GM12873 (cell line): ENCODE data around the gene CPVL.

ENCODE experiments used
- TF ChIP-seq, protein P1 (sequence below): IDR thresholded peaks from 2 replicates; pipeline ENCODE4 v1.5.1; 2012; ENCODE audit warnings: low read depth, mild to moderate bottlenecking, moderate library complexity, low read length, control low read depth; ENCODE audit not compliant: insufficient read depth; ENCODE audit errors: missing control alignments

The CPVL gene

DNA sequence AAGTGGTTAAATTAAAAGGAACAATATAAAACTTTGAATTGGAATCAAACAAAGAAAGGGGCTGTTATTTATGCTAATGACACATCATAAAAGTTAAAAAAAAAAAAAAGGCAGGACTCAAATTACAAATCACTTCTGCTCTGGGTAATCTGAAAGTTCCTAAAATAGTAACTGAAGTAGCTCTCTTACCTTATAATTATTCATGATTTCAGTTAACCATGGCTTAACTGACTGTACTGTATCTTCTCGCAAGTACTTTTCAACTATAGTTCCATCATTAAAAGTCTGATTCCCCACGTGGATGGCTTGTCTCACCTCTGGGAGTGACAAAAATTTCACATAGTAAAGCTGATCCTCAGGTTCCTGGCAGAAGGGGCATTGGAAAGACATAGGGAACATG, 82.5 kb downstream of the CPVL start:
- TF ChIP-seq, protein P1, sequence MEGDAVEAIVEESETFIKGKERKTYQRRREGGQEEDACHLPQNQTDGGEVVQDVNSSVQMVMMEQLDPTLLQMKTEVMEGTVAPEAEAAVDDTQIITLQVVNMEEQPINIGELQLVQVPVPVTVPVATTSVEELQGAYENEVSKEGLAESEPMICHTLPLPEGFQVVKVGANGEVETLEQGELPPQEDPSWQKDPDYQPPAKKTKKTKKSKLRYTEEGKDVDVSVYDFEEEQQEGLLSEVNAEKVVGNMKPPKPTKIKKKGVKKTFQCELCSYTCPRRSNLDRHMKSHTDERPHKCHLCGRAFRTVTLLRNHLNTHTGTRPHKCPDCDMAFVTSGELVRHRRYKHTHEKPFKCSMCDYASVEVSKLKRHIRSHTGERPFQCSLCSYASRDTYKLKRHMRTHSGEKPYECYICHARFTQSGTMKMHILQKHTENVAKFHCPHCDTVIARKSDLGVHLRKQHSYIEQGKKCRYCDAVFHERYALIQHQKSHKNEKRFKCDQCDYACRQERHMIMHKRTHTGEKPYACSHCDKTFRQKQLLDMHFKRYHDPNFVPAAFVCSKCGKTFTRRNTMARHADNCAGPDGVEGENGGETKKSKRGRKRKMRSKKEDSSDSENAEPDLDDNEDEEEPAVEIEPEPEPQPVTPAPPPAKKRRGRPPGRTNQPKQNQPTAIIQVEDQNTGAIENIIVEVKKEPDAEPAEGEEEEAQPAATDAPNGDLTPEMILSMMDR, result no peak

DNA sequence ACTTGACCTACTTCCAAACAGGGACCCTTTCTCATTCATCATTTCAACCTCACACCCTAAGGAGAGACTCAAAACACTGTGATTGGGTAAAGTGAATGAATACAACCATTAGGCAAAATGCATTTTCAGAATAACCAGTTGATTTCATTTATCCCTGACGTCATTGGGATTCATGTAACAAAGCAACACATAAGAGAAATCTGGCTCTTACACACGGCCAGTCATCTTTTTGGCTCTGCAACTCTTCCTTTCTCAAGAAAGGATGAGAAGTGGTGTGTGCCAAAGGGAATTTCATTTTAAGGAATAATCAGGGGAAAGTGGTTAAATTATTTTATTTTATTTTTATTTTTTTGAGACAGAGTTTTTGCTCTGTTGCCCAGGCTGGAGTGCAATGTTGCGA, 83.1 kb downstream of the CPVL start:
- TF ChIP-seq, protein P1, result no peak

DNA sequence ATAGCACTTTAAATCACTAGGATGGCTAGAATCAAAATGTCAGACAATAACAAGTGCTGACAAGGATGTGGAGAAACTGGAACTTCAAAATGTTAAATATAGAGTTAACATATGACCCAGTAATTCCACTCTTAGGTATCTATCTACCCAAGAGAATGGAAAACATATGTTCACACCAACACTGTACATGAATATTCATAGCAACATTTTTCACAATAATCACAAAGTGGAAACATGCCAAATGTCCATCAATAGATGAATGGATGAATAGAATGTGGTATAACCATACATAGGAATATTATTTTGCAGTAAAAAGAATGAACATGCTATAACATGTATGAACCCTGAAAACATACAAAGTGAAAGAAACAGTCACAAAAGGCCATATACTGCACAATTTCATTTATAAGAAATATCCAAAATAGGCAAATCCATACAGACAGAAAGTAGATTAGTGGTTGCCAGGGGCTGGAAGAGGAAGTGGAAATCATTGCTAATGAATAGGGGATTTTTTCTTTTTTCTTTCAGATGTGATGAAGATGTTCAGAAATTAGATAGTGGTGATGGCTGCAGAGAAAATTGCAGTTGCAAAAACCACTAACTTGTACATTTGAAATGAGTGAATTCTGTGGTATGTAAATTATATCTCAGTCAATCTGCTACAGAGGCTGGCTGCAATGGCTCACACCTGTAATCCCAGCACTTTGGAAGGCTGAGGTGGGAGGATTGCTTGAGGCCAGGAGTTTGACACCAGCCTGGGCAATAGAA, 93.0 kb downstream of the CPVL start:
- TF ChIP-seq, protein P1, result no peak

DNA sequence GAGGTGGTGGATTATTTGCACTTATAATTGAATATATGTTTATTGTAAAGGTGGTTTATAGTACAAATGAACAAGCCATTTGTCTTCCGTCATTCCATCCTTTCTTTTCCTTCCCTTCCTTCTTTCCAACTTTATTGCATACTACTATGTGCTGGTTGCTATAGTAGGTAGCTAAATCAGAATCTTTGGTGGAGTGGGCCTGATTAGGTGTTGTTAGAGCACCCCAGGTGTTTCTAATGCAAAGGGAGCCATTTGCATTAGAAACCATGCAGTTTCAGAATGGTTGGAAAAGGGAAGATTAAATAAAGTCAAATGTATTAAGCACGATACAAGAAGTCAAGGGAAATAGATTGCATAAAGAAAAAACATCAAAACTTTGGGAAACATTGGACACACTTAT, 99.4 kb downstream of the CPVL start:
- TF ChIP-seq, protein P1, result no peak

DNA sequence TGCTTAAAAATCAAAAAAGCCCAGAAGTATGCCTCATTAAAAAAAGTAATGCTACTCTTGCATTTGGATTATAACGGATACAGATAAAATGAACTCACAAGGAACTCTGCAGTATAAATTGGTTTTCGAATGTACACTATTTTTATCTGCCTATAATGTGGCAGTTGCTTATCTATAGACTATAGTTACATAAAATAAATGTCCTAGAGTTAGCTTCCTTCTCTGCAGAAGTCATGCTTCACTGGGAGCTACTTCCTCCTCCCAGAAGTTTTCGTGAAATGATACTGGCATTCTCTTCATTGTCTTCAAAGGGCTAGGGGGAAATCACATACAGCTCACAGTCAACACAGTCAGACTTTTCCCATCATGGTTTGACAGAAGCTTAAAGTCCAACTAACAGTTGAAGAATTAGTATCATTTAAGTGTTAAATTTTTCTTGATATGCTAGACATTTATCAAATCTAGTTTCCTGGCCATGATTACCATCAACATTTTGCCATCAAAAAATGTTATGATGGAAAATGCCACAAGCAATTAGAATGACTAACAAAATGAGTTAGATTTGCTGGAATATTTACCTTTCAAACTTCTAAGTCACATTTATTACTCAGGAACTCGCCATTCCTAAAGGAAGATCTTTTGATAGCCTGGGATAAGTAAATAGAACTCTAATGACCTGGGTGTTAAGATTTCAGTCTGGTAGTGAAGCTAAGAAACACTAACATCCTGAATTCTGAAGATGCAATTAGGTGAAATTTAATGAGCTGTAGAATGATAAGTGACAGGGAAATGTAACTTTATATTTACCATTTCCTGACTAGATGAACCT, 100.9 kb downstream of the CPVL start:
- TF ChIP-seq, protein P1, result no peak

DNA sequence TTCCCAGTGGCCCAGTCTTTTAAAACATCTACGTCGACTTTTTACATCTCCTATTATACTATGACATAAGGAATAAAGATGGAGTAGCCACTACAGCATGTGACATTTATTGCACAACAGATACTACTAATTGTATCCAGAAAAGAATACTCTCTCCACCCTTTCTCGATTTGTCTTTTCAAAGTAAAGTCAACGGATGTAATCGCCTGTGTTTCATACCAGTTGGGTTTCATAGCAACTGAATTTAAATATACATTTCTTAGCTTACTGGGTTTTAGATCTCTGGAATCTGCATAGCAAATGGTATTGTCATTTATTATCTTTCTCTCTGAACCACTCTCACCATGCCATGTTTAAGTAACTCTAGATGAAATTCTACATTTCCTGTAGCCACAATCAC, 101.8 kb downstream of the CPVL start:
- TF ChIP-seq, protein P1, result no peak

DNA sequence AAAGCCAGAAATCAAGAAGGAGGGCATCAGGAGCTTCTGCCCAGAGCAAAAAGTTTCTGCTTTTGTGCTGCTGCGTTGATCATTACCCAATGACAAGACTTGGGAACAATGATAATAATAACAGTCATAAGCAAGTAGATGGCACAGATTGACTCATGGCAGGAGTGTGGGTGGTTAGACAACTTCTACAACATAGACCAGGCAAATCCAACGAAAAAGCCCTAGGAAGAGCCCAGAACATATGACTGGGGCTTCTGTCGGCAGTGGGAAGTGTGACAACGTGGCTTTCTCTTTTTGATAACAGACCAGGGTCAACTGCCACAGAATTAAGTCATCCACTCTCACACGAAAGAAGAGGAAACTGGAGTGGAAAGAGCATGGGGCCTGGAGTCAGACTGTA, 102.8 kb downstream of the CPVL start:
- TF ChIP-seq, protein P1, result no peak
